Measurements from ENCODE around the gene TTC23.

Gene TTC23

GRCh38 chr15:99124641-99125040, 124.7 kb downstream of the TTC23 start:
- no peak for TF ChIP-seq CTCF (conservative IDR thresholded peaks at IDR 0.05)
- no peak overlapping the region for H3K27ac ChIP-seq

- H3K27ac ChIP-seq: peak overlapping the region; percentile 48
Observed at GRCh38 chr15:99123713-99124451, 125.5 kb downstream of the TTC23 start.

GRCh38 chr15:99122831-99123712, 126.3 kb downstream of the TTC23 start:
- peak overlapping the region; percentile 48 for H3K27ac ChIP-seq
- TF ChIP-seq CTCF (conservative IDR thresholded peaks at IDR 0.05): no peak

More at GRCh38 chr15:99123713-99124451, 125.5 kb downstream of the TTC23 start:
- no peak for TF ChIP-seq CTCF (conservative IDR thresholded peaks at IDR 0.05)

GRCh38 chr15:99121691-99122410, 127.5 kb downstream of the TTC23 start:
- TF ChIP-seq CTCF (conservative IDR thresholded peaks at IDR 0.05): no peak
- no peak overlapping the region; the same call in 1 of the 2 replicates for H3K27ac ChIP-seq

GRCh38 chr15:99121207-99121606, 128.2 kb downstream of the TTC23 start:
- H3K27ac ChIP-seq: no peak overlapping the region; the same call in 1 of the 2 replicates
- TF ChIP-seq CTCF (conservative IDR thresholded peaks at IDR 0.05): no peak

- no peak overlapping the region for H3K27ac ChIP-seq
- TF ChIP-seq CTCF (conservative IDR thresholded peaks at IDR 0.05): no peak
Observed at GRCh38 chr15:99120050-99120777, 129.2 kb downstream of the TTC23 start.
